Endothelial cell of umbilical vein (primary cell): ENCODE data around the gene CSNK1D. TPM values are rescaled to one million over a fixed set of nuclear protein-coding genes. Genes with fewer than 3 reads are reported as not detected.

Source experiments
- BruUV-seq: library from RNA; stranded (reverse); fragments of 400-500 nt; replicated peaks from 2 replicates; lab custom pipeline; 2021; lab: Mats Ljungman, UMichigan
- CTCF ChIA-PET: fragments of 300-600, 350-600 bp; sonication (Branson Sonifier 250); formaldehyde crosslinking; loops from one replicate; lab custom pipeline; 2021; ENCODE audit warnings: antibody characterized with exemption, inconsistent platforms; lab: Charles Lee
- POLR2A ChIA-PET: fragments of 300-600, 350-600 bp; sonication (Branson Sonifier 250); formaldehyde crosslinking; loops from one replicate; lab custom pipeline; 2021; ENCODE audit warnings: antibody characterized with exemption, inconsistent platforms; lab: Charles Lee
- DNase-seq: peaks from one replicate; pipeline ENCODE4 v3.0.0-alpha.2; 2011; ENCODE audit warnings: low read depth, low spot score
- FAIRE-seq: peaks from 2 replicates; lab custom pipeline; 2011; peaks lifted over from hg19 to GRCh38; lab: Jason Lieb, UNC
- H2AFZ ChIP-seq: 2 replicates; pipeline ENCODE4 v1.6.0; 2012; ENCODE audit warnings: low read depth, low read length, control low read depth, inconsistent platforms
- H3K27ac ChIP-seq: 2 replicates; pipeline ENCODE4 v1.5.1; 2011; ENCODE audit warnings: low read depth, mild to moderate bottlenecking, control low read depth, low read length, moderate library complexity; ENCODE audit not compliant: insufficient read depth
- H3K27me3 ChIP-seq, 2 experiments: 2 replicates each; pipeline versions ENCODE4 v1.6.0 to v1.6.1; 2011; ENCODE audit warnings: low read length in 2 of 2, mixed read lengths in 1 of 2; ENCODE audit not compliant: control insufficient read depth in 2 of 2, insufficient read depth in 2 of 2
- H3K36me3 ChIP-seq, 2 experiments: 2 replicates in 1 of 2; 3 replicates in 1 of 2; pipeline ENCODE4 v1.5.1; 2011; ENCODE audit warnings: low read length in 2 of 2, mild to moderate bottlenecking in 1 of 2, moderate library complexity in 1 of 2; ENCODE audit not compliant: control insufficient read depth in 2 of 2, insufficient read depth in 2 of 2; ENCODE audit errors: extremely low read depth in 1 of 2
- H3K4me1 ChIP-seq: 3 replicates; pipeline ENCODE4 v1.5.1; 2011; ENCODE audit warnings: mild to moderate bottlenecking, low read length; ENCODE audit not compliant: control insufficient read depth, insufficient read depth; ENCODE audit errors: extremely low read depth
- H3K4me2 ChIP-seq: 2 replicates; pipeline ENCODE4 v1.6.1; 2011; ENCODE audit warnings: low read length, control low read depth, mixed read lengths; ENCODE audit not compliant: insufficient read depth
- H3K4me3 ChIP-seq, 3 experiments: fragments of 200-600 bp in 1 of 3; sonication (generic), shearing (Covaris generic) in 1 of 3; replicated peaks in 1 of 3; 2 replicates each; pipeline ENCODE4 v1.5.1; 2011 to 2016; ENCODE audit warnings: control low read depth in 3 of 3, low read length in 3 of 3, mild to moderate bottlenecking in 2 of 3, inconsistent platforms in 1 of 3, low read depth in 1 of 3, moderate library complexity in 1 of 3; ENCODE audit not compliant: insufficient read depth in 1 of 3
- H3K79me2 ChIP-seq: 2 replicates; pipeline ENCODE4 v1.6.0; 2012; ENCODE audit warnings: low read length, inconsistent platforms; ENCODE audit not compliant: control insufficient read depth, insufficient read depth
- H3K9ac ChIP-seq: replicated peaks from 2 replicates; pipeline ENCODE3; 2011; ENCODE audit warnings: low read length, control low read depth; ENCODE audit not compliant: insufficient read depth; ENCODE audit errors: extremely low read depth
- H3K9me1 ChIP-seq: replicated peaks from 3 replicates; pipeline ENCODE4 v1.6.0; 2011; ENCODE audit warnings: mild to moderate bottlenecking, low read length; ENCODE audit not compliant: control insufficient read depth, insufficient read depth; ENCODE audit errors: extremely low read depth
- H3K9me3 ChIP-seq: replicated peaks from 2 replicates; pipeline ENCODE4 v1.5.1; 2012; ENCODE audit warnings: low read length, inconsistent platforms; ENCODE audit not compliant: control insufficient read depth, insufficient read depth
- H4K20me1 ChIP-seq: replicated peaks from 2 replicates; pipeline ENCODE3; 2011; ENCODE audit warnings: mild to moderate bottlenecking, low read length; ENCODE audit not compliant: control insufficient read depth, insufficient read depth; ENCODE audit errors: extremely low read depth
- FOS ChIP-seq: IDR thresholded peaks from 2 replicates; pipeline ENCODE4 v1.6.1; 2011; ENCODE audit warnings: mild to moderate bottlenecking, low read length, moderate library complexity, borderline replicate concordance; ENCODE audit not compliant: insufficient read depth
- GATA2 ChIP-seq: IDR thresholded peaks from 2 replicates; pipeline ENCODE4 v1.7.0; 2011; ENCODE audit warnings: low read depth, mild to moderate bottlenecking, moderate library complexity, mixed read lengths, low read length; ENCODE audit not compliant: insufficient read length, insufficient read depth
- MYC ChIP-seq: IDR thresholded peaks from one replicate; pipeline ENCODE4 v1.6.1; 2011; ENCODE audit warnings: mild to moderate bottlenecking, low read depth, low read length
- POLR2A ChIP-seq: IDR thresholded peaks from 2 replicates; pipeline ENCODE4 v1.6.1; 2012; ENCODE audit warnings: low read depth, mild to moderate bottlenecking, control low read depth, low read length
- dilution Hi-C: fragments of 300-500 bp; cut with MboI; formaldehyde crosslinking; loops from one replicate; pipeline ENCODE4 v1.15.0; 2019; ENCODE audit warnings: low sequenced_read_pairs; ENCODE audit not compliant: extremely low pct_ligation_motif_present
- intact Hi-C: fragments of 100-400 bp; cut with micrococcal nuclease; formaldehyde crosslinking; loops from one replicate; pipeline ENCODE4 v1.10.0; 2022
- polyA plus RNA-seq, 4 experiments: library from polyadenylated mRNA; depleted of rRNA in 3 of 4; stranded (reverse) in 3 of 4; unstranded in 1 of 4; fragments of >200 nt; gene quantifications; 2 replicates each; pipeline versions ENCODE4 v1.2.1 to v1.2.3, GENCODE V29; 2011 to 2012; ENCODE audit warnings: missing spikeins in 1 of 4
- total RNA-seq: library from RNA; stranded (reverse); gene quantifications from 2 replicates; pipeline ENCODE4 v1.2.3, GENCODE V29; 2021
- TF ChIP-seq, protein P1 (sequence below): IDR thresholded peaks from 2 replicates; pipeline ENCODE4 v1.6.1; 2011; ENCODE audit not compliant: insufficient read depth, insufficient read length
- TF ChIP-seq, protein P2 (sequence below), 2 donors: IDR thresholded peaks; 1 replicate in 1 of 2; 2 replicates in 1 of 2; pipeline ENCODE4 v1.5.1; 2011; ENCODE audit warnings: low read length in 2 of 2, mild to moderate bottlenecking in 2 of 2, moderate library complexity in 2 of 2, control low read depth in 1 of 2, inconsistent platforms in 1 of 2, low read depth in 1 of 2; ENCODE audit not compliant: insufficient read depth in 1 of 2; ENCODE audit errors: extremely low read depth in 1 of 2

Gene CSNK1D
- total and polyA plus RNA-seq, 2 donors (not counting 3 experiments of a cell fraction or from before 2014, with no cell fraction given), result 127 to 155 TPM

DNA sequence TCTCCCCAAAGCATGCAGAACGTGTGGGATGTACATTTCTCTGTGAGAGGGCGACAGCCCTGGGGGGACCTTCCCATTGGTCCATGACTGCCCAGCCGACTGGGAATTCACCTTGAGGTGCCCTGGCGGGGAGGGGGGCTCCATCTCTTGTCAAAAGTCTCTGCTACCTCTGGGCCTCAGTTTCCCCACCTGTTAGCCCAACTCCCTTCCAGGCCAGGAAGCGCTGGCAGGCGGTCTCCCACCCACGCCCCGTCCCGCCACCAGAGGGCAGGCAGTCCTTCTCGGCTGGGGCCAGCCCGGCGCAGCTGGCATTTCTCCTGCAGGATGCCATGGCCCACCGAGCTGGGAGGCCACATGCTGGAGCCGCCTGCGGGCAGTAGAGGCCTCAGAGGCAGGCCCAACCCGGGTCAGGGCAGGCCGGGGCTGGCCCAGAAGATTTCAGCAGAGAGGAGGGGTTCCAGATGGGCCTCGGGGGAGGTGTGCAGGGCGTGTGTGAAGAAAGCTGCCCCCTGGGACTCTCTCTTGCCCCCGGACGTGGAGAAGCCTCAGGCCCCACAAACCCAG lies 27.3 kb upstream of the CSNK1D start:
- no peaks in the 10 kb centered on the region for H3K36me3 ChIP-seq
- H3K9me1 ChIP-seq, result no peaks in the 10 kb centered on the region
- intact Hi-C loops, result loop anchor here (1.0 kb wide), 1 partner anchor 21 kb away; no protein-coding TSS in a partner anchor
- ChIA-PET POLR2A (no interaction called here), CTCF (interaction anchor here (0.6 to 4.4 kb wide), 17 partner anchors 10 to 466 kb away, joined by 3 to 26 read pairs (median 4); partner anchors contain the start of gene SECTM1)
- peaks cover 24% of the 10 kb centered on the region for H3K4me1 ChIP-seq
- H3K27me3 ChIP-seq, result no peaks in the 10 kb centered on the region
- H4K20me1 ChIP-seq, result no peaks in the 10 kb centered on the region
- FAIRE-seq (peak; percentile 67), DNase-seq (peak; percentile 35)
- no peak overlapping the region for H3K4me3 ChIP-seq
- no peak overlapping the region for H2AFZ ChIP-seq
- H3K79me2 ChIP-seq, result no peaks in the 10 kb centered on the region
- H3K27ac ChIP-seq, result no peak overlapping the region
- no peak overlapping the region for H3K9ac ChIP-seq
- H3K9me3 ChIP-seq, result no peaks in the 10 kb centered on the region
- dilution Hi-C loops, result no loop called here
- H3K4me2 ChIP-seq, result no peak overlapping the region
- TF ChIP-seq, protein P1, sequence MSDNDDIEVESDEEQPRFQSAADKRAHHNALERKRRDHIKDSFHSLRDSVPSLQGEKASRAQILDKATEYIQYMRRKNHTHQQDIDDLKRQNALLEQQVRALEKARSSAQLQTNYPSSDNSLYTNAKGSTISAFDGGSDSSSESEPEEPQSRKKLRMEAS, result no peak
- TF ChIP-seq MYC, result no peak
- no peak for TF ChIP-seq FOS
- TF ChIP-seq GATA2, result no peak
- no peak for TF ChIP-seq POLR2A
- TF ChIP-seq, protein P2, sequence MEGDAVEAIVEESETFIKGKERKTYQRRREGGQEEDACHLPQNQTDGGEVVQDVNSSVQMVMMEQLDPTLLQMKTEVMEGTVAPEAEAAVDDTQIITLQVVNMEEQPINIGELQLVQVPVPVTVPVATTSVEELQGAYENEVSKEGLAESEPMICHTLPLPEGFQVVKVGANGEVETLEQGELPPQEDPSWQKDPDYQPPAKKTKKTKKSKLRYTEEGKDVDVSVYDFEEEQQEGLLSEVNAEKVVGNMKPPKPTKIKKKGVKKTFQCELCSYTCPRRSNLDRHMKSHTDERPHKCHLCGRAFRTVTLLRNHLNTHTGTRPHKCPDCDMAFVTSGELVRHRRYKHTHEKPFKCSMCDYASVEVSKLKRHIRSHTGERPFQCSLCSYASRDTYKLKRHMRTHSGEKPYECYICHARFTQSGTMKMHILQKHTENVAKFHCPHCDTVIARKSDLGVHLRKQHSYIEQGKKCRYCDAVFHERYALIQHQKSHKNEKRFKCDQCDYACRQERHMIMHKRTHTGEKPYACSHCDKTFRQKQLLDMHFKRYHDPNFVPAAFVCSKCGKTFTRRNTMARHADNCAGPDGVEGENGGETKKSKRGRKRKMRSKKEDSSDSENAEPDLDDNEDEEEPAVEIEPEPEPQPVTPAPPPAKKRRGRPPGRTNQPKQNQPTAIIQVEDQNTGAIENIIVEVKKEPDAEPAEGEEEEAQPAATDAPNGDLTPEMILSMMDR (IDR thresholded peaks at IDR 0.05; ENCODE audit: extremely low read depth in 1 of 2, insufficient read depth in 1 of 2, low read depth in 1 of 2, low read length in 2 of 2), result peak; percentile 81 to 90
- BruUV-seq, result no TSS peak
